Common myeloid progenitor, CD34-positive (primary cell): Measurements from ENCODE around the gene INO80E.

Source experiments
- CTCF ChIA-PET: fragments of 350-600 bp; sonication (Branson Sonifier 250); formaldehyde crosslinking; loops from one replicate; lab custom pipeline; 2021; ENCODE audit warnings: antibody characterized with exemption; lab: Charles Lee
- POLR2A ChIA-PET: fragments of 350-600 bp; sonication (Branson Sonifier 250); formaldehyde crosslinking; loops from one replicate; lab custom pipeline; 2021; ENCODE audit warnings: antibody characterized with exemption; lab: Charles Lee
- DNase-seq, 3 donors: peaks; one replicate each; pipeline versions ENCODE4 v3.0.0 to v3.0.0-alpha.2; 2013
- H3K27ac ChIP-seq, 2 experiments: 1 replicate in 1 of 2; 2 replicates in 1 of 2; pipeline ENCODE4 v1.7.0; 2013; ENCODE audit warnings: inconsistent platforms in 2 of 2, low read length in 2 of 2, mild to moderate bottlenecking in 2 of 2, low read depth in 1 of 2, moderate library complexity in 1 of 2; ENCODE audit not compliant: severe bottlenecking in 2 of 2, insufficient read depth in 1 of 2, poor library complexity in 1 of 2
- H3K27me3 ChIP-seq, 5 experiments: replicated peaks in 2 of 5; 1 replicate in 3 of 5; 2 replicates in 2 of 5; pipeline versions ENCODE4 v1.6.1 to v1.7.0; 2013; ENCODE audit warnings: low read length in 4 of 5, mild to moderate bottlenecking in 2 of 5, moderate library complexity in 2 of 5, inconsistent platforms in 1 of 5; ENCODE audit not compliant: insufficient read depth in 5 of 5, control insufficient read depth in 4 of 5
- H3K36me3 ChIP-seq, 4 experiments: 1 replicate in 2 of 4; 2 replicates in 2 of 4; pipeline versions ENCODE4 v1.6.1 to v1.7.0; 2013; ENCODE audit warnings: low read length in 3 of 4, control low read depth in 1 of 4, mild to moderate bottlenecking in 1 of 4; ENCODE audit not compliant: control insufficient read depth in 4 of 4, insufficient read depth in 4 of 4
- H3K4me1 ChIP-seq, 4 experiments: 1 replicate in 3 of 4; 2 replicates in 1 of 4; pipeline versions ENCODE4 v1.6.1 to v1.7.1; 2013; ENCODE audit warnings: low read length in 3 of 4, mild to moderate bottlenecking in 3 of 4, control low read depth in 1 of 4, inconsistent platforms in 1 of 4, moderate library complexity in 1 of 4; ENCODE audit not compliant: control insufficient read depth in 4 of 4, insufficient read depth in 4 of 4; ENCODE audit errors: control extremely low read depth in 1 of 4
- H3K4me3 ChIP-seq, 7 experiments: 1 replicate in 4 of 7; 2 replicates in 3 of 7; pipeline versions ENCODE4 v1.5.1 to v1.7.0; 2013; ENCODE audit warnings: mild to moderate bottlenecking in 7 of 7, low read length in 6 of 7, moderate library complexity in 6 of 7, inconsistent platforms in 2 of 7, low read depth in 2 of 7, control low read depth in 1 of 7; ENCODE audit not compliant: insufficient read depth in 4 of 7, control insufficient read depth in 1 of 7; ENCODE audit errors: extremely low read depth in 1 of 7
- H3K9me3 ChIP-seq, 5 experiments: 1 replicate in 4 of 5; 2 replicates in 1 of 5; pipeline versions ENCODE4 v1.6.1 to v1.7.1; 2013; ENCODE audit warnings: low read length in 4 of 5, mild to moderate bottlenecking in 2 of 5, inconsistent platforms in 1 of 5, low read depth in 1 of 5, moderate library complexity in 1 of 5; ENCODE audit not compliant: control insufficient read depth in 4 of 5, insufficient read depth in 2 of 5; ENCODE audit errors: control extremely low read depth in 1 of 5
- WGBS: methylation state at CpG from one replicate; pipeline ENCODE4 v1.1.5; 2013; ENCODE audit not compliant: insufficient coverage; 5-methylcytosine and 5-hydroxymethylcytosine counted together

The INO80E gene

DNA sequence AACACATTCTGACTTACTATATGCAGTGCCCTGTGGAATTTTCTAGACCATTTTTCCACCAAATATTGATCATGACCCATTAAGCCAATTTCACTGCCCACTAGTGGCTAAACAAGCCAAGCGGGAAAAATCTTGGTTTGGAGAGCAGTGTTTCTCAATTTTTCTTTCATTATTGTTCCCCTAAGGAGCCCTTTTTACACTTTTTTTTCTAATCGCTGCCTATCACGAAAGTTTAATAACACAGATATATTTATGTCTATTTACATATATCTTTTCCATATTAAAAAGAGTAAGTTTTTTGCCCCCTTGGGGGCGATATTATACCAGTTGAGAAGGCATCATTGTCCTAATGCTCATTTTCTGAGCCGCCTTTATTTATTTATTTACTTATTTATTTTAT lies 45.8 kb downstream of the INO80E start:
- Histone ChIP-seq H3K36me3 (no peaks in the 10 kb centered on the region), H3K9me3 (no peaks in the 10 kb centered on the region), H3K4me3 (no peak overlapping the region), H3K27ac (no peak overlapping the region), H3K4me1 (peaks cover 0 to 5% (median 3%) of the 10 kb centered on the region in 4 experiments), H3K27me3 (no peaks in the 10 kb centered on the region)
- DNase-seq: peak; percentile 57 to 75 (median 70)
- WGBS: 40% methylated on average over 1 of the region's 5 CpGs
- ChIA-PET POLR2A (no interaction called here), CTCF (interaction anchor here (0.7 to 8.0 kb wide), 6 partner anchors 10 to 49 kb away, joined by 3 to 76 read pairs (median 13); partner anchors contain the start of genes C16orf92, TBX6 and TLCD3B)

DNA sequence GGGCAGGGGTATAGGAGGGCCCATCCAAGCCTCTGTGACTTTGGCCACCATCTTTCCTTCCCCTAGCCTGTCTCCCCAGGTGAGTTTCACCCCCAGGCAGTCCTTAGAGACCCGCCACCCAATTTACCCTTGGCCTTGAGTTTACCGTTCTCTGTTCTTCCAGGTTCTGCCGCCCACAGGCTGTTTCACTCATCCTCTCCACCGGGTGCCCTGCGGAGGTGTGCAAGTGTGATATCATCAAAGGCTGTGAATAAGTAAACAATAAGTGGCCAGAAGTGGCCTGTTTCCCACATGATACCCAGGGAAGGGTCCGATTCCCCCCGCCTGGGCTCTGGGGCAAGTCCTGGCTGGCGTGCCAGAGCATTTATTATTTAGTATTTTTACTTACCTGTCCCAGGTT lies 50.1 kb downstream of the INO80E start:
- no peak overlapping the region for H3K4me3 ChIP-seq
- POLR2A ChIA-PET: no interaction called here
- no peak overlapping the region for H3K27ac ChIP-seq
- CTCF ChIA-PET: interaction anchor here (8.0 kb wide), 1 partner anchor 10 kb away, joined by 76 read pairs; a partner anchor contains a TSS
- no peaks in the 10 kb centered on the region for H3K9me3 ChIP-seq
- no peaks in the 10 kb centered on the region for H3K36me3 ChIP-seq
- no peak for DNase-seq
- no peaks in the 10 kb centered on the region for H3K27me3 ChIP-seq
- WGBS: 96% methylated on average over 4 of the region's 8 CpGs
- no peaks in the 10 kb centered on the region for H3K4me1 ChIP-seq

DNA sequence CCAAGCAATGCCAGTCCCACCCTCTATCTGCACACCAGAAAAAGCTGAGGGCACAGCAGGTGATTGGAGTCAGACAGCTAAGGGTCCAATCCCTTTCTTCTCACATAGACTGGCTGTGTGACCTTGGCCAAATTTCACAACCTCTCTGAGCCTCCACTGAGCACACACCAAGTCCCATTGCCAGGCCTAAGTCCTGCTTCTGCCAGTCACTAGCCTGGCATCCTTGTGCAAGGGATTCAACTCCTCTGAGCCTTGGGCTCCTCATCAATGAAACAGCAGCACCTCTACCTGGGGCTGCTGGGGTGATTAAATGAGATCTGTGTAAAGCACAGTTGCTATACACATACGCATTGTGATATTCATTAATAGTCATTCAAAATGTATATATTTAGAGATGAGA lies 50.5 kb downstream of the INO80E start:
- H3K27ac ChIP-seq: no peak overlapping the region
- POLR2A ChIA-PET: no interaction called here
- no peak for DNase-seq
- H3K4me3 ChIP-seq: no peak overlapping the region
- H3K4me1 ChIP-seq: no peaks in the 10 kb centered on the region
- WGBS: no CpG with 5 or more reads among the region's 1 CpG
- no peaks in the 10 kb centered on the region for H3K9me3 ChIP-seq
- no peaks in the 10 kb centered on the region for H3K36me3 ChIP-seq
- CTCF ChIA-PET: interaction anchor here (1.0 to 8.0 kb wide), 2 partner anchors 9 to 10 kb away, joined by 6 to 76 read pairs; a partner anchor contains a TSS
- H3K27me3 ChIP-seq: no peaks in the 10 kb centered on the region

DNA sequence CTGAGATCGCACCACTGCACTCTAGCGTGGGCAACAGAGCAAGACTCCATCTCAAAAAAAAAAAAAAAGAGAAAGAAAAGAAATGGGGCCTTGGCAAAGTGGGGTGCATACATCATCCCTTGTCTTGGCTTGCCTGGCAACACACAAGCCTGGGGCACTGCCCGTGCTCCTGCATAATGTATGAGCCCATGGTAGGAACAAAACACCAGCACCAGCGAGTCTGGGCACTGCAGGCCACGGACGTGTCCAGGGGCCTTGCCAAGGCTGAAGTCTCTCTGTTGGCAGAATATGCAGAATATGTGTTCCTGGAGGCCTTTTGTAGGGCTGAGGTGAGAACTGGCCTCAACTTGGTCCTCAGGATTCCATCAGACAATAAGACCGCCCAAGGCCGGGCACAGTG lies 53.8 kb downstream of the INO80E start:
- H3K36me3 ChIP-seq: no peaks in the 10 kb centered on the region
- H3K9me3 ChIP-seq: no peaks in the 10 kb centered on the region
- H3K27me3 ChIP-seq: no peaks in the 10 kb centered on the region
- no peak overlapping the region for H3K27ac ChIP-seq
- no peak overlapping the region for H3K4me3 ChIP-seq
- DNase-seq: no peak
- CTCF ChIA-PET: interaction anchor here (1.0 to 1.8 kb wide), 4 partner anchors 9 to 25 kb away, joined by 3 to 10 read pairs (median 5); partner anchors contain the start of gene TLCD3B
- H3K4me1 ChIP-seq: peaks cover 0 to 17% (median 10%) of the 10 kb centered on the region in 4 experiments
- 98% methylated on average over 7 of the region's 8 CpGs for WGBS
- POLR2A ChIA-PET: no interaction called here

DNA sequence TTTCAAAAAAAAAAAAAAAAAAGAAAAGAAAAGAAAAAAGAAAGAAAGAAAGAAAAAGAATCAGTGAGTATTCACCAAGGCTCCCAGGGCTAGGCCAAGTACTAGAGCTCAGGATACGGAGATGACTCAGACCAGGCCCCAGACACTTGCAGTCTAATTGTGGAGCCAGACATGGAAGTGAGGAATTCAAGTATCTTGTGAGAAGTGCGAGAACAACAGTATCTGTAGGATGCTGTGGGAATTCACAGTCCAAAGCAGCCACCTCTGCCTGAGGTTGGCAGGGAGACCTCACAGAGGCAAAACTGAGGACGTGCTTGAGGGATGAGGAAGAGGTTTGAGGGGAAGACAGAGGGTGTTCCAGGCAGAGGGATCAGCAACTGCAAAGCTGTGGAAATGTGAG lies 55.5 kb downstream of the INO80E start:
- CTCF ChIA-PET: interaction anchor here (0.9 to 3.2 kb wide), 3 partner anchors 14 to 41 kb away, joined by 3 to 14 read pairs (median 5); partner anchors contain the start of genes ALDOA and TBX6
- no peaks in the 10 kb centered on the region for H3K9me3 ChIP-seq
- H3K4me1 ChIP-seq: peaks cover 0 to 22% (median 12%) of the 10 kb centered on the region in 4 experiments
- H3K27ac ChIP-seq: no peak overlapping the region
- DNase-seq: no peak
- POLR2A ChIA-PET: no interaction called here
- no peaks in the 10 kb centered on the region for H3K27me3 ChIP-seq
- WGBS: 100% methylated on average over 3 of the region's 3 CpGs
- no peak overlapping the region for H3K4me3 ChIP-seq
- no peaks in the 10 kb centered on the region for H3K36me3 ChIP-seq

DNA sequence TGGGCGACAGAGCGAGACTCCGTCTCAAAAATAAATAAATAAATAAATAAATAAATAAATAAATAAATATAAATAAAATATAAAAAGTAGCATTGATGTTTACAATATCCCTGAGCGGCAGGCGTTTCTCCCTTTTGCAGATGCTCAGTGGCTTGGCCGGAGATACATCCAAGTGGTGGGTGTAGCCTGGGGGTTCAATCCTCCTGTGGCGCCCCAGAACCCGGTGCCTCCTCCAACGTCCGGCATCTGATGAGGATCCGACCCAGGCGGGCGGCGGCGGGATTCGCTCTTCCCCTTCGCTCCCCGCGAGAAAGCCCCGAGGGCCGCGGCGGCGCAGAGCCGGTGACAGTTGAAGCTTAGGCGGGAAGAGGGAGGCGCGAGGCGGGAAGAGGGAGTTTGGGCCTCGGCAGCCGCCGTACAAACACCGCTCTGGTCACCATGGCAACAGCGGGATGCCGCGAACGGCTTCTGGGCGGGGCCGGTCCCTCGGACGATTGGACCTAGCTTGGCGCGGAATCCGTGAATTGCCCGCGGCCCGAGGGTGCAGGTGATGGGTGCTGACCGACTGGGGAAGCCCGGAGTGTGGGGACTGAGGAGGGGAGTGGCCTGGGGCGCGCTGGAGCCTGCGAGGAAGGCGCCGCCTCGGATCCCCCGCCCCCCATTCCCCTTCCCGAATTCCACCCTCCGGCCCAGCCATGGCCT lies 56.8 kb downstream of the INO80E start:
- Histone ChIP-seq H3K27me3 (no peaks in the 10 kb centered on the region), H3K4me3 (peak overlapping the region; percentile 62 to 88 (median 83)), H3K27ac (peak overlapping the region in 1 of 2 experiments; percentile 80), H3K9me3 (no peaks in the 10 kb centered on the region), H3K36me3 (peaks cover 0 to 2% (median 0%) of the 10 kb centered on the region in 4 experiments), H3K4me1 (peaks cover 0 to 22% (median 12%) of the 10 kb centered on the region in 4 experiments)
- ChIA-PET CTCF (interaction anchor here (1.2 to 8.5 kb wide), 9 partner anchors 10 to 56 kb away, joined by 3 to 76 read pairs (median 5); partner anchors contain the start of genes TBX6 and TLCD3B), POLR2A (interaction anchor here (0.5 to 1.4 kb wide), 2 partner anchors 12 to 128 kb away, joined by 4 to 11 read pairs; partner anchors contain the start of gene ALDOA)
- WGBS: 0% methylated on average over 40 of the region's 58 CpGs
- peak; percentile 85 to 88 (median 86) for DNase-seq
